Thyroid gland (tissue), 4 donors: ENCODE data around the gene TGFB1I1. TPM values are rescaled to one million over a fixed set of nuclear protein-coding genes. Genes with fewer than 3 reads are reported as not detected.

Experiments used
- DNase-seq, 2 donors: peaks; one replicate each; pipeline ENCODE4 v3.0.0-alpha.2; 2019
- H3K27ac ChIP-seq, 3 donors: fragments of 200-600 bp; sonication (generic); 1 replicate in 2 of 3; 2 replicates in 1 of 3; pipeline ENCODE4 v1.5.1; 2016 to 2019; ENCODE audit warnings: mild to moderate bottlenecking in 1 of 3, moderate library complexity in 1 of 3
- H3K27me3 ChIP-seq: fragments of 200-600 bp; sonication (generic); one replicate; pipeline ENCODE4 v1.5.1; 2019
- H3K36me3 ChIP-seq, 2 donors: fragments of 200-600 bp; sonication (generic); one replicate each; pipeline ENCODE4 v1.5.1; 2016 to 2019
- H3K4me1 ChIP-seq, 2 donors: fragments of 200-600 bp; sonication (generic); one replicate each; pipeline ENCODE4 v1.5.1; 2017 to 2019
- H3K4me3 ChIP-seq, 3 donors: fragments of 200-600 bp; sonication (generic); replicated peaks in 1 of 3; 1 replicate in 2 of 3; 2 replicates in 1 of 3; pipeline ENCODE4 v1.5.1; 2016; ENCODE audit warnings: mild to moderate bottlenecking in 1 of 3
- H3K9me3 ChIP-seq: fragments of 200-600 bp; sonication (generic); one replicate; pipeline ENCODE4 v1.5.1; 2017
- CTCF ChIP-seq, 6 experiments: fragments of 200-600 bp in 3 of 6; fragments of 450-650 bp in 3 of 6; sonication (generic) in 3 of 6; IDR thresholded peaks; one replicate each; pipeline ENCODE4 v1.5.1; 2016 to 2019; ENCODE audit warnings: antibody characterized with exemption in 6 of 6, mild to moderate bottlenecking in 2 of 6, inconsistent platforms in 1 of 6, moderate library complexity in 1 of 6
- POLR2A ChIP-seq, 2 donors: fragments of 450-650 bp; IDR thresholded peaks; one replicate each; pipeline ENCODE4 v1.6.1; 2017; ENCODE audit warnings: antibody characterized with exemption in 2 of 2, mild to moderate bottlenecking in 2 of 2, moderate library complexity in 1 of 2
- WGBS, 2 donors: methylation state at CpG; one replicate each; pipeline ENCODE4 v1.1.5; 2017; 5-methylcytosine and 5-hydroxymethylcytosine counted together
- intact Hi-C: fragments of 100-400 bp; cut with DNase I; formaldehyde crosslinking; loops from one replicate; pipeline ENCODE4 v1.15.1; 2023
- total RNA-seq, 4 donors: library from RNA; depleted of rRNA; stranded (reverse); fragments of >200 nt; gene quantifications; one replicate each; pipeline ENCODE4 v1.2.3, GENCODE V29; 2016

The TGFB1I1 gene
- total RNA-seq, 4 donors from 2014 or later = 11.0 to 23.5 (median 20.0) TPM

GRCh38 chr16:31458073-31458843 lies 13.7 kb upstream of the TGFB1I1 start:
- H3K4me3 ChIP-seq = peak overlapping the region; percentile 19 to 79 (median 66)
- peak; percentile 82 for DNase-seq
- intact Hi-C loops = no loop called here
- 0 to 10% methylated on average over 2 to 18 of the region's 42 CpGs for WGBS, 2 donors
- peaks cover 38 to 51% of the 10 kb centered on the region in 2 donors for H3K4me1 ChIP-seq
- no peaks in the 10 kb centered on the region for H3K9me3 ChIP-seq
- H3K27me3 ChIP-seq = no peaks in the 10 kb centered on the region
- H3K27ac ChIP-seq = peak overlapping the region; percentile 96 to 100 (median 98)
- TF ChIP-seq POLR2A (IDR thresholded peaks at IDR 0.05) (peak in 1 of 2 donors; percentile 78), CTCF (IDR thresholded peaks at IDR 0.05) (peak in 1 of 6 experiments; percentile 11)
- peaks cover 4 to 14% of the 10 kb centered on the region in 2 donors for H3K36me3 ChIP-seq

GRCh38 chr16:31458844-31459686 lies 12.9 kb upstream of the TGFB1I1 start, which contains the start of gene ARMC5:
Gene ARMC5, plus strand, starts transcription at chr16:31459501. Its CDS starts 24 bp downstream, at chr16:31459525.
- Histone ChIP-seq H3K4me3 (peak within 1 kb of the TSS; percentile 19 to 79 (median 66)), H3K36me3 (peaks cover 4 to 14% of the 10 kb centered on the region in 2 donors), H3K9me3 (no peaks in the 10 kb centered on the region), H3K4me1 (peaks cover 31 to 43% of the 10 kb centered on the region in 2 donors), H3K27me3 (no peaks in the 10 kb centered on the region), H3K27ac (peak within 1 kb of the TSS; percentile 96 to 100 (median 98))
- DNase-seq = peak; percentile 98 to 99
- WGBS, 2 donors = 0% methylated on average over 18 to 25 of the region's 91 CpGs
- TF ChIP-seq POLR2A (IDR thresholded peaks at IDR 0.05) = peak in 1 of 2 donors; percentile 77
- TF ChIP-seq CTCF (IDR thresholded peaks at IDR 0.05) = peak in 2 of 6 experiments; percentile 36 to 42
- intact Hi-C loops = no loop called here

- peak; percentile 100 for DNase-seq
- Histone ChIP-seq H3K4me3 (peak overlapping the region in 2 of 3 donors; percentile 66 to 79), H3K27ac (peak overlapping the region; percentile 96 to 100 (median 98)), H3K9me3 (no peaks in the 10 kb centered on the region), H3K27me3 (no peaks in the 10 kb centered on the region), H3K4me1 (peaks cover 26 to 36% of the 10 kb centered on the region in 2 donors), H3K36me3 (peaks cover 12 to 19% of the 10 kb centered on the region in 2 donors)
- intact Hi-C loops = loop anchor here (10.0 kb wide), 1 partner anchor 275 kb away; the partner anchor contains the start of gene FUS
- WGBS, 2 donors = 9 to 12% methylated on average over 15 to 22 of the region's 61 CpGs
- TF ChIP-seq CTCF (IDR thresholded peaks at IDR 0.05) = no peak
- TF ChIP-seq POLR2A (IDR thresholded peaks at IDR 0.05) = peak in 1 of 2 donors; percentile 18
Measured at GRCh38 chr16:31459687-31460581, 12.0 kb upstream of the TGFB1I1 start.

GRCh38 chr16:31460582-31461002 lies 11.4 kb upstream of the TGFB1I1 start:
- intact Hi-C loops = loop anchor here (10.0 kb wide), 1 partner anchor 276 kb away; the partner anchor contains the start of gene FUS
- TF ChIP-seq POLR2A (IDR thresholded peaks at IDR 0.05) (no peak), CTCF (IDR thresholded peaks at IDR 0.05) (peak in 5 of 6 experiments; percentile 5 to 47 (median 28))
- Histone ChIP-seq H3K27ac (peak overlapping the region in 2 of 3 donors; percentile 57 to 75), H3K36me3 (peaks cover 16 to 22% of the 10 kb centered on the region in 2 donors), H3K4me1 (peaks cover 25 to 30% of the 10 kb centered on the region in 2 donors), H3K27me3 (no peaks in the 10 kb centered on the region), H3K4me3 (no peak overlapping the region), H3K9me3 (no peaks in the 10 kb centered on the region)
- no peak for DNase-seq
- WGBS, 2 donors = 56 to 58% methylated on average over 8 of the region's 8 CpGs
